K562 (cell line): ENCODE measurements around the gene CPLX3. TPM values are rescaled to one million over a fixed set of nuclear protein-coding genes. Genes with fewer than 3 reads are reported as not detected.

Experiments used
- ATAC-seq: fragments of 200-7000 bp; cut with Tn5 transposase; 3 replicates; pipeline ENCODE4 v1.9.1; 2020; ENCODE audit warnings: moderate library complexity
- BruUV-seq: library from RNA; stranded (reverse); fragments of 400-500 nt; replicated peaks from 2 replicates; lab custom pipeline; 2021; lab: Mats Ljungman, UMichigan
- CTCF ChIA-PET: fragments of 300-600 bp; formaldehyde crosslinking; extraction: SDS; loops from one replicate; lab custom pipeline; 2021; ENCODE audit warnings: low intra/inter-chr PET ratio; lab: Yijun Ruan, JAX
- POLR2A ChIA-PET: fragments of 300-600, 350-650 bp; sonication (Branson Sonifier 250); formaldehyde crosslinking; extraction: SDS; loops from one replicate; lab custom pipeline; 2021; ENCODE audit warnings: antibody characterized with exemption, inconsistent platforms; lab: Yijun Ruan, JAX
- DNase-seq, 4 experiments: peaks; one replicate each; pipeline versions ENCODE4 v3.0.0 to v3.0.0-alpha.2; 2011 to 2018; ENCODE audit warnings: low spot score in 3 of 4, mixed read lengths in 3 of 4; ENCODE audit errors: extremely low read depth in 1 of 4
- FAIRE-seq: peaks from 2 replicates; lab custom pipeline; 2011; peaks lifted over from hg19 to GRCh38; lab: Jason Lieb, UNC
- H2AFZ ChIP-seq: 2 replicates; pipeline ENCODE4 v1.6.0; 2011; ENCODE audit warnings: low read depth, low read length, control low read depth, inconsistent platforms
- H3K27ac ChIP-seq: fragments of 200-600 bp; 3 replicates; pipeline ENCODE4 v1.8.0; 2011; ENCODE audit warnings: low read depth, mild to moderate bottlenecking, control low read depth, inconsistent platforms, low read length, moderate library complexity, mixed read lengths; ENCODE audit errors: extremely low read depth
- H3K27me3 ChIP-seq, 2 experiments: fragments of 300-600 bp in 1 of 2; 2 replicates in 1 of 2; 3 replicates in 1 of 2; pipeline versions ENCODE4 v1.6.0 to v1.8.0; 2011; ENCODE audit warnings: inconsistent platforms in 2 of 2, low read length in 2 of 2, mild to moderate bottlenecking in 1 of 2, mixed read lengths in 1 of 2, moderate library complexity in 1 of 2; ENCODE audit not compliant: control insufficient read depth in 2 of 2, insufficient read depth in 2 of 2
- H3K36me3 ChIP-seq: fragments of 300-600 bp; 3 replicates; pipeline ENCODE4 v1.8.0; 2011; ENCODE audit warnings: mild to moderate bottlenecking, low read length, inconsistent platforms; ENCODE audit not compliant: control insufficient read depth, insufficient read depth
- H3K4me1 ChIP-seq, 2 experiments: fragments of 200-600 bp in 1 of 2; replicated peaks in 1 of 2; 2 replicates in 1 of 2; 3 replicates in 1 of 2; pipeline versions ENCODE4 v1.5.1 to v1.8.0; 2011; ENCODE audit warnings: inconsistent platforms in 2 of 2, low read length in 2 of 2, mild to moderate bottlenecking in 1 of 2, mixed read lengths in 1 of 2, moderate library complexity in 1 of 2; ENCODE audit not compliant: control insufficient read depth in 2 of 2, insufficient read depth in 2 of 2
- H3K4me2 ChIP-seq: 2 replicates; pipeline ENCODE4 v1.6.1; 2011; ENCODE audit warnings: low read length, control low read depth, inconsistent platforms, mixed read lengths; ENCODE audit not compliant: insufficient read depth
- H3K4me3 ChIP-seq: fragments of 200-600 bp; sonication (generic), shearing (Covaris generic); 2 replicates; pipeline ENCODE4 v1.5.1; 2016; ENCODE audit warnings: control low read depth, inconsistent platforms
- H3K79me2 ChIP-seq: fragments of 200-600 bp; 3 replicates; pipeline ENCODE4 v1.8.0; 2011; ENCODE audit warnings: low read length, inconsistent platforms; ENCODE audit not compliant: control insufficient read depth, insufficient read depth
- H3K9ac ChIP-seq, 2 experiments: 2 replicates each; pipeline versions ENCODE4 v1.6.0 to v1.6.1; 2011; ENCODE audit warnings: low read depth in 2 of 2, low read length in 2 of 2, control low read depth in 1 of 2, inconsistent platforms in 1 of 2, mild to moderate bottlenecking in 1 of 2, mixed read lengths in 1 of 2; ENCODE audit not compliant: insufficient read depth in 1 of 2
- H3K9me1 ChIP-seq: one replicate; pipeline ENCODE4 v1.6.0; 2011; ENCODE audit warnings: inconsistent platforms, mild to moderate bottlenecking, low read length, moderate library complexity; ENCODE audit not compliant: control insufficient read depth, insufficient read depth
- H3K9me3 ChIP-seq: replicated peaks from 2 replicates; pipeline ENCODE4 v1.5.1; 2011; ENCODE audit warnings: low read depth, low read length, inconsistent platforms; ENCODE audit not compliant: control insufficient read depth, insufficient read depth
- H4K20me1 ChIP-seq: replicated peaks from 2 replicates; pipeline ENCODE4 v1.6.1; 2011; ENCODE audit warnings: low read length, inconsistent platforms, mixed read lengths; ENCODE audit not compliant: control insufficient read depth, insufficient read depth
- CAMTA2 ChIP-seq: fragments of 250-450 bp; sonication (Bioruptor Pico); conservative IDR thresholded peaks from 2 replicates; pipeline ENCODE4 v1.5.1; 2022
- CBFA2T2 ChIP-seq: fragments of 450-650 bp; conservative IDR thresholded peaks from 2 replicates; pipeline ENCODE4 v1.6.1; 2017; ENCODE audit warnings: mild to moderate bottlenecking
- DDX20 ChIP-seq: fragments of 450-650 bp; IDR thresholded peaks from 2 replicates; pipeline ENCODE4 v1.6.1; 2016; ENCODE audit warnings: missing genetic modification characterization, low read depth, mild to moderate bottlenecking, missing compliant biosample characterization, moderate library complexity
- EWSR1 ChIP-seq: fragments of 450-650 bp; IDR thresholded peaks from 2 replicates; pipeline ENCODE4 v1.6.1; 2018; ENCODE audit warnings: borderline replicate concordance, mild to moderate bottlenecking, low read depth, moderate library complexity; ENCODE audit not compliant: partially characterized antibody
- GATAD2B ChIP-seq: fragments of 450-650 bp; IDR thresholded peaks from 2 replicates; pipeline ENCODE4 v1.6.1; 2017; ENCODE audit warnings: mild to moderate bottlenecking, borderline replicate concordance
- KLF13 ChIP-seq: fragments of 450-650 bp; IDR thresholded peaks from 2 replicates; pipeline ENCODE4 v1.6.1; 2016; ENCODE audit warnings: missing genetic modification characterization, low read depth, mild to moderate bottlenecking, missing compliant biosample characterization, moderate library complexity, borderline replicate concordance
- RBM39 ChIP-seq: fragments of 200-400 bp; formaldehyde crosslinking; optimal IDR thresholded peaks from 2 replicates; pipeline ENCODE3; 2018; ENCODE audit warnings: low read depth, low read length
- SAP30 ChIP-seq: fragments of 200-600 bp; sonication (generic); IDR thresholded peaks from 2 replicates; pipeline ENCODE4 v1.6.1; 2012; ENCODE audit warnings: borderline replicate concordance, low read depth, mild to moderate bottlenecking, moderate library complexity, low read length, control low read depth, inconsistent platforms; ENCODE audit not compliant: insufficient read depth, poor library complexity, severe bottlenecking
- STAT5A ChIP-seq: IDR thresholded peaks from 2 replicates; pipeline ENCODE4 v1.6.1; 2012; ENCODE audit warnings: low read length, inconsistent platforms, borderline replicate concordance
- WGBS: fragments of 100-300 bp; shearing (Covaris generic); methylation state at CpG from one replicate; pipeline ENCODE4 v1.1.6; 2016; ENCODE audit warnings: low coverage, mixed read lengths; ENCODE audit not compliant: insufficient coverage; ENCODE audit errors: missing lambda C conversion rate; 5-methylcytosine and 5-hydroxymethylcytosine counted together
- in situ Hi-C: fragments of 300-500 bp; cut with MboI; formaldehyde crosslinking; loops from 4 replicates; pipeline ENCODE4 v1.15.0; 2018; ENCODE audit warnings: inconsistent platforms, mixed read lengths
- intact Hi-C: fragments of 100-400 bp; cut with micrococcal nuclease; formaldehyde crosslinking; loops from 2 replicates; pipeline ENCODE4 v1.14.2; 2022
- polyA plus RNA-seq, 8 experiments: library from polyadenylated mRNA; depleted of rRNA in 4 of 8; stranded (reverse) in 5 of 8; unstranded in 3 of 8; fragments of >200 nt; fragmentation: Nextera tagmentation in 2 of 8; fragmentation: Illumina TruSeq in 1 of 8; extraction: Ambion mirVana in 2 of 8; extraction: Trizol in 1 of 8; gene quantifications; 2 replicates each; pipeline versions ENCODE4 v1.2.1 to v1.2.3, GENCODE V29; 2011 to 2014; ENCODE audit warnings: inconsistent platforms in 1 of 8, missing spikeins in 1 of 8
- total RNA-seq, 7 experiments: library from RNA; depleted of rRNA in 6 of 7; stranded (reverse); fragments of >200 nt in 6 of 7; fragmentation: Illumina TruSeq in 2 of 7; extraction: Trizol in 2 of 7; gene quantifications; 2 replicates each; pipeline versions ENCODE4 v1.2.1 to v1.2.3, GENCODE V29; 2011 to 2021; ENCODE audit warnings: low replicate concordance in 1 of 7
- TF ChIP-seq, protein P1 (sequence below): fragments of 250-450 bp; sonication (Bioruptor Pico); IDR thresholded peaks from 2 replicates; pipeline ENCODE4 v1.8.0; 2021; ENCODE audit warnings: mild to moderate bottlenecking, moderate library complexity
- TF ChIP-seq, protein P2 (sequence below): fragments of 450-650 bp; IDR thresholded peaks from 2 replicates; pipeline ENCODE4 v1.6.1; 2017; ENCODE audit warnings: antibody characterized with exemption, mild to moderate bottlenecking

CPLX3 gene
- total and polyA plus RNA-seq, 9 of the 15 experiments (the other 6 are each of a cell fraction or from before 2014, with no cell fraction given) = not detected

GRCh38 chr15:74840851-74841775 lies 14.7 kb downstream of the CPLX3 start (continued):
- TF ChIP-seq, protein P1, sequence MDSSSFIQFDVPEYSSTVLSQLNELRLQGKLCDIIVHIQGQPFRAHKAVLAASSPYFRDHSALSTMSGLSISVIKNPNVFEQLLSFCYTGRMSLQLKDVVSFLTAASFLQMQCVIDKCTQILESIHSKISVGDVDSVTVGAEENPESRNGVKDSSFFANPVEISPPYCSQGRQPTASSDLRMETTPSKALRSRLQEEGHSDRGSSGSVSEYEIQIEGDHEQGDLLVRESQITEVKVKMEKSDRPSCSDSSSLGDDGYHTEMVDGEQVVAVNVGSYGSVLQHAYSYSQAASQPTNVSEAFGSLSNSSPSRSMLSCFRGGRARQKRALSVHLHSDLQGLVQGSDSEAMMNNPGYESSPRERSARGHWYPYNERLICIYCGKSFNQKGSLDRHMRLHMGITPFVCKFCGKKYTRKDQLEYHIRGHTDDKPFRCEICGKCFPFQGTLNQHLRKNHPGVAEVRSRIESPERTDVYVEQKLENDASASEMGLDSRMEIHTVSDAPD (CRISPR knock-in tag) = no peak

GRCh38 chr15:74841891-74842373 lies 15.5 kb downstream of the CPLX3 start:
- TF ChIP-seq EWSR1 = no peak
- no peak for TF ChIP-seq GATAD2B
- no peak for TF ChIP-seq CBFA2T2
- TF ChIP-seq SAP30 = no peak
- no peak for TF ChIP-seq CAMTA2 (CRISPR knock-in tag)
- no peak for TF ChIP-seq DDX20 (tag)
- TF ChIP-seq RBM39 = no peak
- TF ChIP-seq, protein P2, sequence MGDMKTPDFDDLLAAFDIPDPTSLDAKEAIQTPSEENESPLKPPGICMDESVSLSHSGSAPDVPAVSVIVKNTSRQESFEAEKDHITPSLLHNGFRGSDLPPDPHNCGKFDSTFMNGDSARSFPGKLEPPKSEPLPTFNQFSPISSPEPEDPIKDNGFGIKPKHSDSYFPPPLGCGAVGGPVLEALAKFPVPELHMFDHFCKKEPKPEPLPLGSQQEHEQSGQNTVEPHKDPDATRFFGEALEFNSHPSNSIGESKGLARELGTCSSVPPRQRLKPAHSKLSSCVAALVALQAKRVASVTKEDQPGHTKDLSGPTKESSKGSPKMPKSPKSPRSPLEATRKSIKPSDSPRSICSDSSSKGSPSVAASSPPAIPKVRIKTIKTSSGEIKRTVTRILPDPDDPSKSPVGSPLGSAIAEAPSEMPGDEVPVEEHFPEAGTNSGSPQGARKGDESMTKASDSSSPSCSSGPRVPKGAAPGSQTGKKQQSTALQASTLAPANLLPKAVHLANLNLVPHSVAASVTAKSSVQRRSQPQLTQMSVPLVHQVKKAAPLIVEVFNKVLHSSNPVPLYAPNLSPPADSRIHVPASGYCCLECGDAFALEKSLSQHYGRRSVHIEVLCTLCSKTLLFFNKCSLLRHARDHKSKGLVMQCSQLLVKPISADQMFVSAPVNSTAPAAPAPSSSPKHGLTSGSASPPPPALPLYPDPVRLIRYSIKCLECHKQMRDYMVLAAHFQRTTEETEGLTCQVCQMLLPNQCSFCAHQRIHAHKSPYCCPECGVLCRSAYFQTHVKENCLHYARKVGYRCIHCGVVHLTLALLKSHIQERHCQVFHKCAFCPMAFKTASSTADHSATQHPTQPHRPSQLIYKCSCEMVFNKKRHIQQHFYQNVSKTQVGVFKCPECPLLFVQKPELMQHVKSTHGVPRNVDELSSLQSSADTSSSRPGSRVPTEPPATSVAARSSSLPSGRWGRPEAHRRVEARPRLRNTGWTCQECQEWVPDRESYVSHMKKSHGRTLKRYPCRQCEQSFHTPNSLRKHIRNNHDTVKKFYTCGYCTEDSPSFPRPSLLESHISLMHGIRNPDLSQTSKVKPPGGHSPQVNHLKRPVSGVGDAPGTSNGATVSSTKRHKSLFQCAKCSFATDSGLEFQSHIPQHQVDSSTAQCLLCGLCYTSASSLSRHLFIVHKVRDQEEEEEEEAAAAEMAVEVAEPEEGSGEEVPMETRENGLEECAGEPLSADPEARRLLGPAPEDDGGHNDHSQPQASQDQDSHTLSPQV = no peak
- TF ChIP-seq KLF13 (tag) = no peak
- TF ChIP-seq STAT5A = no peak
- 64% methylated on average over 14 of the region's 14 CpGs for WGBS
- no TSS peak for BruUV-seq
- Histone ChIP-seq H3K9me3 (no peaks in the 10 kb centered on the region), H4K20me1 (peaks cover 4% of the 10 kb centered on the region; the same call in 1 of the 2 replicates), H2AFZ (no peak overlapping the region; the same call in 1 of the 2 replicates), H3K4me2 (peak overlapping the region; percentile 99), H3K36me3 (peaks cover 55% of the 10 kb centered on the region; the same call in 2 of the 3 replicates), H3K27ac (no peak overlapping the region), H3K27me3 (no peaks in the 10 kb centered on the region), H3K79me2 (peaks cover 14% of the 10 kb centered on the region; the same call in 2 of the 3 replicates), H3K9ac (peak overlapping the region; percentile 82 to 96), H3K9me1 (peaks cover 8% of the 10 kb centered on the region), H3K4me3 (peak overlapping the region; percentile 99), H3K4me1 (peaks cover 19 to 62% of the 10 kb centered on the region in 2 experiments; a peak in 4 of 5 replicates)
- ChIA-PET POLR2A (interaction anchor here (0.6 to 1.5 kb wide), 3 partner anchors 16 to 378 kb away, joined by 3 to 5 read pairs (median 3); partner anchors contain the start of gene CPLX3), CTCF (no interaction called here)
- no peak for DNase-seq
- in situ Hi-C loops (no loop called here), intact Hi-C loops (loop anchor here (5.0 kb wide), 3 partner anchors 50 to 145 kb away; partner anchors contain the start of gene MPI)
- FAIRE-seq = no peak
- ATAC-seq = no peak
